ENCODE results near the gene CCND1. TPM values are rescaled to one million over a fixed set of nuclear protein-coding genes. Genes with fewer than 3 reads are reported as not detected.

Gene CCND1
- total and polyA plus RNA-seq, 2 of the 8 experiments (the other 6 are each of a cell fraction or from before 2014, with no cell fraction given): 64.5 to 170 TPM

DNA sequence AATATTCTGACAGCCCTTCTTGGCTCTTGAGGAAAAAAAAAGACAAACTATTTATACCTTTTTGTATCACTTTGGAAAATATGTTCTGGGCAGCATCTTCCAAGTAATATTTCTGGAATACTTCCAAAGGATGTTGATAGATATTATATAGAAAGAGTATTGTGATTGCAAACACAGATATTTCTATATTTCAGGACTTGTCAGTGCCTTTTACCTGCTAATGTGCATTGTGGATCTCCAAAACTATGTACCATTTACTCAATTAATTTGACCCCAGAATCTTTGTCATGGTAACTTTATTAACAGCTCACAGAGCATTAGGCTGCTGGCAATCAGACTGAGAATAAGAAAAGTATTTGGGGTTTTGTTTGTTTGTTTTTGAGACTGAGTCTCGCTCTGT lies 16.7 kb upstream of the CCND1 start:
- Histone ChIP-seq H2BK120ac (replicated peaks; ENCODE audit: low read depth, low read length) (no peak overlapping the region), H3K9ac (replicated peaks in 1 of 4; ENCODE audit: extremely low read depth in 1 of 4, low read depth in 3 of 4, low read length in 3 of 4) (no peak overlapping the region), H2AFZ (ENCODE audit: low read length) (no peak overlapping the region), H3K79me1 (ENCODE audit: low read depth, low read length) (no peaks in the 10 kb centered on the region), H3K23me2 (ENCODE audit: low read depth, low read length) (0 out of 2 replicates have a peak, but pooled peaks cover 1% of the 10 kb centered on the region), H4K91ac (replicated peaks; ENCODE audit: insufficient read length, low read length) (no peak overlapping the region), H3K4me1 (replicated peaks in 1 of 4; ENCODE audit: control insufficient read depth in 3 of 4, insufficient read depth in 4 of 4, low read length in 3 of 4) (no peaks in the 10 kb centered on the region), H4K5ac (ENCODE audit: insufficient read length, low read depth, low read length) (no peak overlapping the region), H4K8ac (ENCODE audit: extremely low read depth, insufficient read depth, low read length) (no peak overlapping the region), H3K56ac (replicated peaks; ENCODE audit: insufficient read length, low read depth, low read length) (no peak overlapping the region), H3K79me2 (ENCODE audit: control insufficient read depth in 1 of 2, insufficient read depth in 2 of 2, low read length in 2 of 2) (no peaks in the 10 kb centered on the region), H4K20me1 (replicated peaks in 1 of 2; ENCODE audit: control insufficient read depth in 1 of 2, insufficient read depth in 2 of 2, low read length in 2 of 2) (no peaks in the 10 kb centered on the region), H2AK5ac (ENCODE audit: low read depth, low read length) (no peak overlapping the region), H3K4ac (replicated peaks; ENCODE audit: insufficient read length, low read depth, low read length) (no peak overlapping the region), H3K27ac (ENCODE audit: low read depth, low read length) (no peak overlapping the region), H3K14ac (ENCODE audit: insufficient read length) (no peak overlapping the region), H2BK5ac (ENCODE audit: low read depth, low read length) (no peak overlapping the region), H3K27me3 (replicated peaks in 1 of 4; ENCODE audit: control insufficient read depth in 3 of 4, extremely low read depth in 1 of 4, insufficient read depth in 3 of 4, low read length in 3 of 4) (peaks cover 0 to 2% (median 0%) of the 10 kb centered on the region in 4 experiments; a peak in 1 of 7 replicates), H3K18ac (ENCODE audit: extremely low read depth, low read length) (no peak overlapping the region), H2BK15ac (ENCODE audit: low read length) (no peak overlapping the region), H3K23ac (ENCODE audit: insufficient read length) (no peak overlapping the region), H3K9me3 (ENCODE audit: insufficient read depth in 2 of 2, low read depth in 1 of 2, low read length in 1 of 2) (peaks cover 7 to 12% of the 10 kb centered on the region in 2 experiments; a peak in 3 of 4 replicates), H3K36me3 (ENCODE audit: control insufficient read depth in 2 of 4, insufficient read depth in 4 of 4, low read length in 3 of 4) (no peaks in the 10 kb centered on the region), H2BK12ac (ENCODE audit: low read depth, low read length) (no peak overlapping the region), H2BK20ac (ENCODE audit: low read length) (no peak overlapping the region), H3K4me2 (ENCODE audit: insufficient read depth in 1 of 2, low read depth in 2 of 2, low read length in 2 of 2) (no peak overlapping the region), H3K4me3 (ENCODE audit: extremely low read depth in 1 of 4, insufficient read depth in 2 of 4, low read depth in 3 of 4, low read length in 4 of 4) (no peak overlapping the region)
- no peak for FAIRE-seq
- ChIA-PET CTCF (ENCODE audit: partially characterized antibody) (no interaction called here), POLR2A (ENCODE audit: partially characterized antibody) (no interaction called here)
- DNase-seq (ENCODE audit: low read depth in 1 of 2, low spot score in 2 of 2): no peak
- WGBS, 2 experiments (ENCODE audit: extremely low coverage in 1 of 2, insufficient coverage in 1 of 2, insufficient read length in 1 of 2, insufficient replicate concordance in 2 of 2, low coverage in 1 of 2, low lambda C conversion rate in 2 of 2, missing lambda C conversion rate in 1 of 2): 92% methylated on average over 1 of the region's 1 CpG; no CpG with 5 or more reads in 1 of the 2 experiments
- TF ChIP-seq HDAC2 (IDR thresholded peaks at IDR 0.05; ENCODE audit: borderline replicate concordance in 1 of 2, low read depth in 2 of 2, low read length in 2 of 2): no peak
- TF ChIP-seq CBX5 (IDR thresholded peaks at IDR 0.05; ENCODE audit: low read depth, low read length): no peak
- no peak for TF ChIP-seq HDAC6 (IDR thresholded peaks at IDR 0.05; ENCODE audit: low read depth, low read length)

Data from H1 (cell line).